ENCODE data around the gene ZNF79.

Gene ZNF79

DNA sequence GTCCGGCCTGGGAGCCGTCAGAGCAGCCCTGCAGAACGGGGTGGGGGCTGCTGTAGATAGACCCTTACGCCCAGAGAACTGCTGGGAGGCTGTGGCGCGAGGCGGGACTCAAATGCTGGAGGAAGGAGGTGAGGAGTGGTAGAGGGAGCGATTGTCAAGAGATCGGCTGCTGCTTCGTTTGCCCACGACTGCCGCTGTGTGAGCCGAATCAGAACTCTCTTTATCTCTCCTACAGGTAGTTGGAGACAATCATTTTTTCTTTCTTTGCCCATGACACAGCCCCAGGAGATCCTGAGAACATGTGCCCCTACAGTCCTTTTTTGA lies 456 bp downstream of the ZNF79 start:
- TF ChIP-seq GATA1 (IDR thresholded peaks at IDR 0.05; ENCODE audit: low read depth, low read length) (no peak), POLR2A (IDR thresholded peaks at IDR 0.05; ENCODE audit: low read length) (no peak)
- peak in 1 of 2 experiments; percentile 79 for DNase-seq

DNA sequence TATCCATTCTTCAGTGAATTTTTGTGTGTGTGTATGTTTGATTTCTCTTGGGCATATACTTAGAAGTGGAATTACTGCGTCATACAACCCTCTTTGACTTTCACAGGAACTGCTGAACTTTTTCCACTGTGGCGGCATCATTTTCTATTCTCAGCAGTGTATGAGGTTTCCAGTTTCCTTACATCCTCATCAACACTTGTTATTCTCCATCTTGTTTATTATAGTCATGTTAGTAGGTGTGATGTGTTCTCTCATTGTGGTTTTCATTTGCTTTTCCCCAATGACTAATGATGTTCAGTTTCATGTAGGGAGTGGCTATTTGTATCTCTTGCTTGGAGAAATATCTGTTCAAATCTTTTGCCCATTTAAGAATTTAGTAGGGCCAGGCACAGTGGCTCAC lies 2.6 kb downstream of the ZNF79 start:
- DNase-seq = no peak
- TF ChIP-seq POLR2A (IDR thresholded peaks at IDR 0.05; ENCODE audit: low read length) (no peak), GATA1 (IDR thresholded peaks at IDR 0.05; ENCODE audit: low read depth, low read length) (no peak)

DNA sequence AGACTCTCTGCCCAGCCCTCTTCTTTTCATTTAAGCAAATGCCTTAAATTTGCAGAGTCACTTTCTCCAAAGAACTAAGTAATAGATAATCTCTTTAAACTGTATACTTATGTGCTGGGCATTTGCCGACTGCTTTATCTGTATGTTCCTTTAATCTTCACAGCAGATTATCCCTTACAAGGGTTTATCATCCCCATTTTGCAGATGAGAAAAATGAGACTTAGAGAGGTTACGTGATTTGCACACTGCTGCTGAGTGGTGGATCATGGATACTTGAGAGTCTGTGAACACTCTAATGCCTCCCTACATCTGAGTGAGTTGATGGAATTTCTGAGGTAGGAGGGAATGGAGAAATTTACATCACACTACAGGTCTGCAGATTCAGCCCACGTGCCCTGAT lies 4.2 kb downstream of the ZNF79 start:
- peak in 1 of 2 experiments; percentile 47 for DNase-seq
- no peak for TF ChIP-seq GATA1 (IDR thresholded peaks at IDR 0.05; ENCODE audit: low read depth, low read length)

DNA sequence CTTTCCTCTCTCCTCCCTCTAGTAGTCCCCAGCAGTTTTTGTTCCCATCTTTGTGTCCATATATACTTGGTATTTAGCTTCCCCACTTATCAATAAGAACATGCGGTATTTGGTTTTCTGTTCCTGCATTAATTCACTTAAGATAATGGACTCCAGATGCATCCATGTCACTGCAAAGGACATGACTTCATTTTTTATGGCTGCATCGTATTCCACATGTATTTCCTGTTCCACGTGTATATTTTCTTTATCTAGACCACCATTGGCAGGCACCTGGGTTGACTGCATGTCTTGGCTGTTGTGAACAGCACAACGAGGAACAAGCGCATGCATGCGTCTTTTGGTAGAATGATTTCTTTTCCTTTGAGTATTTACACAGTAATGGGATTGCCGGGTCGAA lies 6.2 kb downstream of the ZNF79 start:
- TF ChIP-seq POLR2A (IDR thresholded peaks at IDR 0.05; ENCODE audit: low read length) (no peak), GATA1 (IDR thresholded peaks at IDR 0.05; ENCODE audit: low read depth, low read length) (no peak)
- no peak for DNase-seq

DNA sequence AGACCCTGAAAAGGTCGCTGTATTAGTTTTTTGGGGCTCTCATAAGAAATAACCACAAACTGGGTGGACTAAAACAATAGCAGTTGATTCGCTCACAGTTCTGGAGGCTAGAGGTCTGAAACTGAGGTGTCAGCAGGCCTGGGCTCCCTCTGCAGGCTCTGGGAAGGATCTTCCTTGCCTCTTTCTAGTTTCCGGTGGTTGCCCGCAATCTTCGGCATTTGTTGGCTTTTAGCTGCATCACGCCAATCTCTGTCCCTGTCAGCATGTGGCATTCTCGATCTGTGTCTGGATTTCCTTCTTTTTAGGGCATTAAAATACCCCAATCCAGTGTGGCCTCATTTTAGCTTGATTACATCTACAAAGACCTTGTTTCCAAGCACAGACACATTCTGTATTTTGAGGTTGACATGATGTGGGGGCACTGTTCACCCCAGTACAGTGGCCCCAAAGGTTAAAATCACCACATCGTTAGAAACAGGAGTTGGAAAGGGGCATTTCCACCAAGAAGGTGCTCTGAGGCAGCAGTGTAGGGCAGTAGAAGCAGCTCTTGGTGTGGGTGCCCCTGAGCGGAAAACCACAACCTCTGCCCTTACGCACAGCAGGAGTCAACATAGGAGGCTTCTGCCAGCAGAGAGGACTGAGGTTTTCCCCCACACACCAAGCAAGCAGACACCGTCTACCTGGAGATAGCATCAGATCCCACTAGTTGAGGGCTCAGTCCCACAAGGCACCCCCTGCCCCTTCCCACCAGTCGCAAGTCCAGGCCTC lies 13.5 kb downstream of the ZNF79 start:
- TF ChIP-seq POLR2A (IDR thresholded peaks at IDR 0.05; ENCODE audit: low read length) = no peak
- no peak for TF ChIP-seq GATA1 (IDR thresholded peaks at IDR 0.05; ENCODE audit: low read depth, low read length)
- DNase-seq = no peak

DNA sequence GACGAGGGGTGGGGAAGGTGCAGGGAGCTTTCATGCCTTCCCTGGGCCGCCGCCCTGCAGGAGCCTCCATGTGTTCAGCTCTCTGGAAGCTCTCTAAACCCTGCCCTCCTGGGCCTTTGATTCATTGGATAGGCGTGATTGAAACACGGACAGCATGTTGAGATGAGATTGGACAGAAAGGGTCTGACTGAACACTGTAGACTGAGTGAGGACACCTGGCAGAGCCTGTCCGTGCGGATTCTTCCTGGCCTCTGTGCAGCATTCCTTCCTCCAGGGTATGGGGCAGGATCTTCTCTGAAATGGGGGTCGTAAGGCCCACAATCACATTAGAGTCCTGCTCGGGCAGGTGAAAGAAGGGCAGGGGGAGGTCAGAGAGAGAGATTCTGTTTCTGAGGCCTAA lies 14.2 kb downstream of the ZNF79 start:
- DNase-seq = no peak
- TF ChIP-seq POLR2A (IDR thresholded peaks at IDR 0.05; ENCODE audit: low read length) (no peak), GATA1 (IDR thresholded peaks at IDR 0.05; ENCODE audit: low read depth, low read length) (no peak)

DNA sequence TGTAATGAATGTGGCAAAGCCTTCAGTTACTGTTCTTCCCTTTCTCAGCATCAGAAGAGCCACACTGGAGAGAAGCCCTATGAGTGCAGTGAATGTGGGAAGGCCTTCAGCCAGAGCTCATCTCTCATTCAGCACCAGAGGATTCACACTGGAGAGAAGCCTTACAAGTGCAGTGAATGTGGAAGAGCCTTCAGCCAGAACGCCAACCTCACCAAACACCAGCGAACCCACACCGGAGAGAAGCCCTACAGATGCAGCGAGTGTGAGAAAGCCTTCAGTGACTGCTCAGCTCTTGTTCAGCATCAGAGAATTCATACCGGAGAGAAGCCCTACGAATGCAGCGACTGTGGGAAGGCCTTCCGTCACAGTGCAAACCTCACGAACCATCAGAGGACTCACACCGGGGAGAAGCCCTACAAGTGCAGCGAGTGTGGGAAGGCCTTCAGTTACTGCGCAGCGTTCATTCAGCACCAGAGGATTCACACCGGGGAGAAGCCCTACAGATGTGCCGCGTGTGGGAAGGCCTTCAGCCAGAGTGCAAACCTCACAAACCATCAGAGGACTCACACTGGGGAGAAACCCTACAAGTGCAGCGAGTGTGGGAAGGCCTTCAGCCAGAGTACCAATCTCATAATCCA lies 20.2 kb downstream of the ZNF79 start:
- no peak for TF ChIP-seq POLR2A (IDR thresholded peaks at IDR 0.05; ENCODE audit: low read length)
- TF ChIP-seq GATA1 (IDR thresholded peaks at IDR 0.05; ENCODE audit: low read depth, low read length) = no peak
- DNase-seq = no peak

DNA sequence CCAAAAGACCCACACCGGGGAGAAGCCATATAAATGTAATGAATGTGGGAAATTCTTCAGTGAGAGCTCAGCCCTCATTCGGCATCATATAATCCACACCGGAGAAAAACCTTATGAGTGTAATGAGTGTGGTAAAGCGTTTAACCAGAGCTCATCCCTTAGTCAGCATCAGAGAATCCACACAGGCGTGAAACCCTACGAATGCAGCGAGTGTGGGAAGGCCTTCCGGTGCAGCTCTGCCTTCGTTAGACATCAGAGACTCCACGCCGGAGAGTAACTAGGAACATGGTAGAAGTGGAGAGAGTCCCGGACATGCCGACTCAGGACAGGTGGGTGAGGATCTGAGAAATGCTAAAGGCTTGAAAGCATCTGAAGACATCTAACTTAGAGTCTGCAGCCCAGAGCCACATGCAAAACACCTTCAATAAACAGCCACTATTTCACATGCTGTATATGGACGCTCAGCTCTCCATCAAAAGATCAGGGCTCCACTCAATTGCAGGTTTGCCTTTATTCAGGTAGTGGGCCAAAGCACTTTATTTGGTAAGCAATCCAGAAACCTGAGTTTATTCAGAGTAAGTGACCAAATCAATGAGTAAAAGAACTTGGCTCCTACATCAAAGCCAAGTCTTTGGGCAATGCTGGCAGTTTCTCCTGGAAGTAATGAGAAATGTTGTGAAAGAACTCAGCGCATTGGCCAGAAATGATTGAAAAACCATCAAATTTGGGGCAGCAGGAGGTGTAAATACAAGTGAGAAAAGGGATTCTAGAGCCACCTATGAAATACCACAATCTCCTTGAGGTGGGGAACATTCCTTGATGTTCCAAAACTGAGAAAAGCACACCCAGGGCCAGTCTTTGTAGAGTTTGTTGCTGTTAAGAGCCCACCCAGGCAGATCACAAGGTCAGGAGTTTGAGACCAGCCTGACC lies 21.0 kb downstream of the ZNF79 start:
- TF ChIP-seq POLR2A (IDR thresholded peaks at IDR 0.05; ENCODE audit: low read length) (peak; percentile 17), GATA1 (IDR thresholded peaks at IDR 0.05; ENCODE audit: low read depth, low read length) (no peak)
- no peak for DNase-seq

DNA sequence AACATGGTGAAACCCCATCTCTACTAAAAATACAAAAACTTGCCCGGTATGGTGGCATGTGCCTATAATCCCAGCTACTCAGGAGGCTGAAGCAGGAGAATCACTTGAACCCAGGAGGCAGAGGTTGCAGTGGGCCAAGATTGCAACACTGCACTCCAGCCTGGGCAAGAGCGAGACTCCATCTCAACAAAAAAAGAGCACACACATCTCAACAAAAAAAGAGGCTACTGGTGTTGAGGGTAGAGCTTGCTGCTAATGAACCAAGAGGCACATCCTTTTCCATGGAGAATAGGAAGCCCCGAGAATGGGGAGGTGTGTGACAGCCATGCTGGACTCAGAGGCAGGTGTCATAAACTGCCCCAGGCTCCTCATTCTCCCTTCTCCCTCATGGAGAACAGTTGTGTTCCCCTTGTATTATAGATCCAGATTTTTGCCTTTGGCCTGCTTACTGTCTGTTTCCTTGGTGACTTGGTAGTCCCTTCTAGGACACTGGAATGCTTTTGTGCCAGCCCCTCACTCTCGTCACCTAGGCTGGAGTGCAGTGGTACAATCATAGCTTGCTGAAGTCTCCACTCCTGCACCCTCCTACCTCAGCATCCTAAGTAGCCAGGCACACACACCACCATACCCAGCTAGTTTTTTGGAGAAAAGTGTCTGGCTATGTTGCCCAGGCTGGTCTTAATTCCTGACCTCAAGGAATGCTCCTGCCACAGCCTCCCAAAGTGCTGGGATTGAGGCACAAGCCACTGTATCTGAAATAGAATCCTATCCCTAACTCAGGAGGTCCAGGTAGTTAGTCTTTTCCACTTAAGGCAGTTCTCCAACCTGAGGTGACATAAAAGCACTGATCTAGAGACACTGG lies 21.9 kb downstream of the ZNF79 start:
- TF ChIP-seq GATA1 (IDR thresholded peaks at IDR 0.05; ENCODE audit: low read depth, low read length) (no peak), POLR2A (IDR thresholded peaks at IDR 0.05; ENCODE audit: low read length) (peak; percentile 46)
- DNase-seq = no peak

DNA sequence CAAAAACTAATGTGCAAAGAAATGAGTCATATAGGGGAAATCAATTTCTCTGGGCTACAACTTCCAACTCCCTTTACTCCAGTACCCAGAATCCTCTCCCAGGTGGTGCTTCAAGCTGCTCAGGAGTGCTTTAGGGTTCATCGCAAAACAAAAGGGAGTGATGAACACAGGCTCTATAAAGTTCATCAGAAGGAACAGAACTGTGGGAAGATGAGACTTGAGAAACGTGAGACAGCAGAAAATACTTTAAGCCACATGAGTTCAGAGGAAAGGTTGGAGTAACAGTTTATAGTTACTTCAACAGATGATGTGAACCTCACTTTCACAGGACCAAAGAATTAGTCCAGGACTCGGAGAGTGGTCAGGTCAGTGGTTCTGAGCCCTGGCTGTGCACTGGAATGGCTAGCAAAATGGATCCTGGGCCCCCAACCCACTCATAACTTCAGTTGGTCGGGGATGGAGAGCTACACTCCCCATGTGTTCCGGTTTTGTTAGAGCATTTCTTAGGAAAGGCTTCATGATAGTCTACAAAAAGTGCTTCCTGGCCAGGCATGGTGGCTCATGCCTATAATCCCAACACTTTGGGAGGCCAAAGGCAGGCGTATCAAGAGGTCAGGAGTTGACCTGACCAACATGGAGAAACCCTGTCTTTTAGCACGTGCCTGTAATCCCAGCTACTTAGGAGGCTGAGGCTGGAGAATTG lies 22.7 kb downstream of the ZNF79 start:
- no peak for DNase-seq
- TF ChIP-seq POLR2A (IDR thresholded peaks at IDR 0.05; ENCODE audit: low read length) (no peak), GATA1 (IDR thresholded peaks at IDR 0.05; ENCODE audit: low read depth, low read length) (no peak)

DNA sequence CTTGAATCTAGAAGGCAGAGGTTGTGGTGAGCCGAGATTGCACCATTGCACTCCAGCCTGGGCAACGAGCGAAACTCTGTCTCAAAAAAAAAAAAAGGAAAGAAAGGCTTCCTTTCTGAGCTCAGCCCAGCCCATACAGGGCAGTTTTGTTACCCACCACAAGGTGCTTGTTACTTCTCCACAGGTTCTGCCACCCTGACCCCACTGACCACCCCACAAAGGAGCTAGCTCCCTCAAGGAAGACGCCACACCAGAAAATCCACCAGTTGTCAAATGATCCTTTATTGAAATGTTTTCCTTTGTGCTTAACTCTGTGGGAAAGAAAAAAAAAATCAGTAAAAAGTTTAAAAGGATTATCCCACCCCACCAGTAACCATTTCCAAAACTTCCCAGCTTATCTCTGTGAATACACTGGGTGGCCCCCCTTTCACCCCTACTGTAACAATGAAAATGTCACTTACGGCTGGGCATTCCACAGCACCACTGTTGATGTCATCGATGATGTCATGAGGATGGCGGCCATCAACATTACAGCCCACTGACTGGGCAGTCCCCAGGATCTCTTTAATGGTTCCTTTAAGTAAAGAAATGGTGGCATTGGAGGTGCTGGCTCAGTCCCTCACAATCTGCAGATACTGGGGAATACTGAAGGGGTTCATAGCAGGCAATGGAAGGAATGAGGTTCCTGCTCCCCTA lies 23.4 kb downstream of the ZNF79 start:
- no peak for TF ChIP-seq POLR2A (IDR thresholded peaks at IDR 0.05; ENCODE audit: low read length)
- TF ChIP-seq GATA1 (IDR thresholded peaks at IDR 0.05; ENCODE audit: low read depth, low read length) = no peak

DNA sequence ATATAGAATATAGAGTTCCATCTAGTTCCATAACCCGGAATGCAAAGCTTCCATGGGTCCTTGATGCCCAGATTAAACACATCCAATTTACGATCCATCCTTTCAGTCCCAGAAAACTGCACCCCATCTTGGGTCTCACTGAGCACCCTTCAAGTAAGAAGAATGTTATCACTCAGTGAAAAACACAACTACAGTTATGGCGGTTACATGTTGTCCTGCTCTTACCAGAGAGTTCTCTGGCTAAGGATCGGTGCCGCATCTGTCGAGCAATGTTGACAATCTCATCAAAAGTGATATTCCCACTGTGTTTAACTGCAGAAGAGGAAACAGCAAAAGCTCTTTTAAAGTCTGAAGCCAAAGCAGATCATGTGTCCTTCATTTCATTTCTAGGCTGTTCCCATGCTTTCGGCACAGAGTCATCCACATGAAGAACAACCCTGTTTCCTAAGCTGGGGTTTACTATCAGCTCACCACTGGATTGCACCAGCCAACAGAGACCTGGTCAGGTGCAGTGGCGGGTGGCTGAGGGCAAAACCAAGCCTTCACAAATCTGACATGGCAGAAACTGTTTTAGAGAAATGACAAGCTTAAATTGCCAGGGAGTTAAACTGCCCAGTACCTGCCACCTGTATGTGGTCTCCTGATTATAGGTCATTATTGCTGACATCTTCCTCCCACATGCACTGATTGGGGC lies 24.1 kb downstream of the ZNF79 start:
- TF ChIP-seq GATA1 (IDR thresholded peaks at IDR 0.05; ENCODE audit: low read depth, low read length) (no peak), POLR2A (IDR thresholded peaks at IDR 0.05; ENCODE audit: low read length) (no peak)
- no peak for DNase-seq

More for the DNA sequence above, 23.4 kb downstream of the ZNF79 start:
- peak in 1 of 2 experiments; percentile 22 for DNase-seq
